HEK293 (cell line): ENCODE results near the gene PRPF40B.
A peak's percentile ranks its signal among the peaks of the same experiment; 100 is the strongest.

Experiments used
- CTCF ChIA-PET: fragments of 350-600 bp; formaldehyde crosslinking; extraction: SDS; loops from one replicate; lab custom pipeline; 2021; ENCODE audit warnings: antibody characterized with exemption; lab: Yijun Ruan, JAX
- POLR2A ChIA-PET: fragments of 300-600 bp; formaldehyde crosslinking; extraction: SDS; loops from one replicate; lab custom pipeline; 2020; ENCODE audit warnings: antibody characterized with exemption, inconsistent platforms; lab: Yijun Ruan, JAX
- H3K27ac ChIP-seq: fragments of 200-500 bp; sonication (Bioruptor generic); 2 replicates; pipeline ENCODE4 v1.5.1; 2014; ENCODE audit warnings: low read depth, low read length, control low read depth, inconsistent platforms; ENCODE audit errors: extremely low read depth
- H3K36me3 ChIP-seq, 2 experiments: fragments of 200-500 bp in 1 of 2; sonication (Bioruptor generic) in 1 of 2; 1 replicate in 1 of 2; 2 replicates in 1 of 2; pipeline ENCODE4 v1.5.1; 2014 to 2017; ENCODE audit warnings: inconsistent platforms in 2 of 2, low read length in 2 of 2; ENCODE audit not compliant: control insufficient read depth in 2 of 2, insufficient read depth in 1 of 2
- H3K4me1 ChIP-seq: fragments of 200-500 bp; sonication (Bioruptor generic); 2 replicates; pipeline ENCODE4 v1.5.1; 2014; ENCODE audit warnings: mild to moderate bottlenecking, low read length, inconsistent platforms; ENCODE audit not compliant: control insufficient read depth, insufficient read depth
- H3K4me3 ChIP-seq: 2 replicates; pipeline ENCODE4 v1.5.1; 2011; ENCODE audit warnings: low read depth, mild to moderate bottlenecking, control low read depth, low read length, moderate library complexity
- H3K9me3 ChIP-seq: fragments of 200-500 bp; sonication (Bioruptor generic); 2 replicates; pipeline ENCODE4 v1.5.1; 2014; ENCODE audit warnings: low read depth, low read length, inconsistent platforms; ENCODE audit not compliant: control insufficient read depth, insufficient read depth
- BCL6B ChIP-seq: fragments of 450-650 bp; formaldehyde crosslinking; IDR thresholded peaks from 2 replicates; pipeline ENCODE4 v1.5.1; 2017; ENCODE audit warnings: missing biosample characterization, missing genetic modification characterization
- REPIN1 ChIP-seq: fragments of 450-650 bp; formaldehyde crosslinking; IDR thresholded peaks from 2 replicates; pipeline ENCODE4 v1.5.1; 2017; ENCODE audit warnings: missing biosample characterization, missing genetic modification characterization, low read depth
- SETDB1 ChIP-seq: IDR thresholded peaks from one replicate; pipeline ENCODE4 v1.6.1; 2017; ENCODE audit warnings: mild to moderate bottlenecking, low read length, moderate library complexity, mixed read lengths; ENCODE audit not compliant: insufficient read length
- SP7 ChIP-seq: fragments of 450-650 bp; formaldehyde crosslinking; IDR thresholded peaks from 2 replicates; pipeline ENCODE4 v1.5.1; 2016; ENCODE audit warnings: missing biosample characterization, missing genetic modification characterization
- WT1 ChIP-seq: fragments of 450-650 bp; formaldehyde crosslinking; IDR thresholded peaks from 2 replicates; pipeline ENCODE4 v1.5.1; 2016; ENCODE audit warnings: missing biosample characterization, missing genetic modification characterization
- ZBTB17 ChIP-seq: fragments of 450-650 bp; formaldehyde crosslinking; IDR thresholded peaks from 2 replicates; pipeline ENCODE4 v1.5.1; 2016; ENCODE audit warnings: missing biosample characterization, missing genetic modification characterization
- ZBTB21 ChIP-seq: fragments of 450-650 bp; formaldehyde crosslinking; IDR thresholded peaks from 2 replicates; pipeline ENCODE4 v1.5.1; 2017; ENCODE audit warnings: missing biosample characterization, missing genetic modification characterization
- ZNF114 ChIP-seq: fragments of 450-650 bp; formaldehyde crosslinking; IDR thresholded peaks from 2 replicates; pipeline ENCODE4 v1.5.0; 2017; ENCODE audit warnings: missing biosample characterization, missing genetic modification characterization
- ZNF121 ChIP-seq: fragments of 450-650 bp; formaldehyde crosslinking; IDR thresholded peaks from 2 replicates; pipeline ENCODE4 v1.5.1; 2016; ENCODE audit warnings: missing biosample characterization, missing genetic modification characterization
- ZNF132 ChIP-seq: fragments of 450-650 bp; formaldehyde crosslinking; IDR thresholded peaks from 2 replicates; pipeline ENCODE4 v1.5.1; 2017; ENCODE audit warnings: missing biosample characterization, missing genetic modification characterization, borderline replicate concordance
- ZNF133 ChIP-seq: fragments of 450-650 bp; formaldehyde crosslinking; IDR thresholded peaks from 2 replicates; pipeline ENCODE4 v1.5.1; 2016; ENCODE audit warnings: missing biosample characterization, missing genetic modification characterization
- ZNF274 ChIP-seq, 2 experiments: fragments of 200-500 bp in 1 of 2; fragments of 450-650 bp in 1 of 2; sonication (Bioruptor generic) in 1 of 2; formaldehyde crosslinking in 1 of 2; IDR thresholded peaks; 2 replicates each; pipeline versions ENCODE4 v1.5.1 to v1.6.1; 2014 to 2016; ENCODE audit warnings: borderline replicate concordance in 1 of 2, inconsistent platforms in 1 of 2, low read length in 1 of 2, missing biosample characterization in 1 of 2, missing genetic modification characterization in 1 of 2
- ZNF473 ChIP-seq: fragments of 450-650 bp; formaldehyde crosslinking; IDR thresholded peaks from 2 replicates; pipeline ENCODE4 v1.5.1; 2017; ENCODE audit warnings: missing biosample characterization, missing genetic modification characterization
- ZNF510 ChIP-seq: fragments of 450-650 bp; formaldehyde crosslinking; IDR thresholded peaks from 2 replicates; pipeline ENCODE4 v1.5.1; 2018; ENCODE audit warnings: mild to moderate bottlenecking, missing genetic modification characterization, missing biosample characterization; ENCODE audit not compliant: insufficient replicate concordance
- ZNF555 ChIP-seq: fragments of 450-650 bp; formaldehyde crosslinking; conservative IDR thresholded peaks from 2 replicates; pipeline ENCODE4 v1.5.1; 2017; ENCODE audit warnings: missing biosample characterization, mild to moderate bottlenecking, missing genetic modification characterization, inconsistent platforms
- ZNF560 ChIP-seq: fragments of 450-650 bp; formaldehyde crosslinking; IDR thresholded peaks from 2 replicates; pipeline ENCODE4 v1.5.1; 2017; ENCODE audit warnings: missing biosample characterization, missing genetic modification characterization, borderline replicate concordance
- ZNF561 ChIP-seq: fragments of 450-650 bp; IDR thresholded peaks from 2 replicates; pipeline ENCODE4 v1.5.1; 2018; ENCODE audit warnings: missing biosample characterization, missing genetic modification characterization, borderline replicate concordance
- ZNF596 ChIP-seq: fragments of 450-650 bp; IDR thresholded peaks from 2 replicates; pipeline ENCODE4 v1.5.0; 2018; ENCODE audit warnings: missing biosample characterization, mild to moderate bottlenecking, missing genetic modification characterization, moderate library complexity
- ZNF629 ChIP-seq: fragments of 450-650 bp; formaldehyde crosslinking; IDR thresholded peaks from 2 replicates; pipeline ENCODE4 v1.5.1; 2017; ENCODE audit warnings: missing biosample characterization, missing genetic modification characterization
- ZNF658 ChIP-seq: fragments of 450-650 bp; formaldehyde crosslinking; IDR thresholded peaks from 2 replicates; pipeline ENCODE4; 2016; ENCODE audit warnings: missing biosample characterization, missing genetic modification characterization
- ZNF704 ChIP-seq: fragments of 450-650 bp; formaldehyde crosslinking; IDR thresholded peaks from 2 replicates; pipeline ENCODE4 v1.5.1; 2016; ENCODE audit warnings: missing biosample characterization, missing genetic modification characterization
- ZNF76 ChIP-seq: fragments of 450-650 bp; formaldehyde crosslinking; IDR thresholded peaks from 2 replicates; pipeline ENCODE4; 2016; ENCODE audit warnings: low read depth, missing biosample characterization, missing genetic modification characterization, borderline replicate concordance

The PRPF40B gene

GRCh38 chr12:49692851-49693250 lies 69.5 kb downstream of the PRPF40B start:
- H3K36me3 ChIP-seq: no peaks in the 10 kb centered on the region
- no peak overlapping the region for H3K4me3 ChIP-seq
- no peak overlapping the region for H3K27ac ChIP-seq
- no peaks in the 10 kb centered on the region for H3K9me3 ChIP-seq
- H3K4me1 ChIP-seq: peaks cover 8% of the 10 kb centered on the region
- no peak for TF ChIP-seq ZNF274 (IDR thresholded peaks at IDR 0.05; ENCODE audit: low read length)
- no peak for TF ChIP-seq ZNF274 (tag by site-specific recombination; IDR thresholded peaks at IDR 0.05; ENCODE audit: borderline replicate concordance)
- no peak for TF ChIP-seq ZNF704 (tag by site-specific recombination)
- TF ChIP-seq ZNF658 (tag by site-specific recombination): no peak
- no peak for TF ChIP-seq ZNF510 (tag by site-specific recombination)
- no peak for TF ChIP-seq ZNF561 (tag by site-specific recombination)
- TF ChIP-seq ZNF473: no peak
- TF ChIP-seq SP7 (tag by site-specific recombination): no peak
- TF ChIP-seq ZBTB21: no peak
- TF ChIP-seq ZNF76 (tag by site-specific recombination): no peak
- no peak for TF ChIP-seq ZNF596
- no peak for TF ChIP-seq ZNF560 (tag by site-specific recombination)
- no peak for TF ChIP-seq SETDB1
- no peak for TF ChIP-seq BCL6B
- TF ChIP-seq WT1 (tag by site-specific recombination): no peak
- no peak for TF ChIP-seq ZBTB17 (tag by site-specific recombination)
- TF ChIP-seq ZNF555: no peak
- TF ChIP-seq ZNF132 (tag by site-specific recombination): no peak
- POLR2A ChIA-PET: no interaction called here
- CTCF ChIA-PET: interaction anchor here (1.2 to 2.1 kb wide), 2 partner anchors 14 to 40 kb away, joined by 3 to 6 read pairs; no protein-coding TSS in a partner anchor

GRCh38 chr12:49693931-49694444 lies 70.6 kb downstream of the PRPF40B start:
- no peak for TF ChIP-seq REPIN1 (tag by site-specific recombination)
- TF ChIP-seq ZNF121: peak; percentile 73; the same call in 1 of the 2 replicates
- no peak for TF ChIP-seq ZNF133
- no peak for TF ChIP-seq ZNF114 (tag by site-specific recombination)
- no peak for TF ChIP-seq ZNF629
- Histone ChIP-seq H3K27ac (no peak overlapping the region), H3K4me1 (peaks cover 12% of the 10 kb centered on the region), H3K36me3 (no peaks in the 10 kb centered on the region), H3K9me3 (no peaks in the 10 kb centered on the region), H3K4me3 (no peak overlapping the region)
- CTCF ChIA-PET: no interaction called here
- POLR2A ChIA-PET: no interaction called here
